ENCODE measurements around the gene AFF3.
"Not testable (repeated sequence)": the region's sequence is repeated elsewhere in the genome, so short reads cannot be mapped to it uniquely, and the experiment has no call there.

AFF3 gene

GRCh38 chr2:100107906-100108647 lies 34.3 kb downstream of the AFF3 start:
- no peak for DNase-seq (ENCODE audit: low read depth)

GRCh38 chr2:100107440-100107839 lies 35.0 kb downstream of the AFF3 start:
- DNase-seq (ENCODE audit: low read depth), result no peak

GRCh38 chr2:100106460-100106859 lies 35.9 kb downstream of the AFF3 start:
- no peak for DNase-seq (ENCODE audit: low read depth)

- no peak for DNase-seq (ENCODE audit: low read depth)
Observed at GRCh38 chr2:100105678-100106054, 36.7 kb downstream of the AFF3 start.

GRCh38 chr2:100104718-100105677 lies 37.4 kb downstream of the AFF3 start:
- DNase-seq (ENCODE audit: low read depth), result no peak

- DNase-seq (ENCODE audit: low read depth), result not testable (repeated sequence)
Observed at GRCh38 chr2:100104265-100104664, 38.1 kb downstream of the AFF3 start.

- not testable (repeated sequence) for DNase-seq (ENCODE audit: low read depth)
Observed at GRCh38 chr2:100103527-100104252, 38.7 kb downstream of the AFF3 start.

GRCh38 chr2:100102466-100103180 lies 39.8 kb downstream of the AFF3 start:
- not testable (repeated sequence) for DNase-seq (ENCODE audit: low read depth)

- not testable (repeated sequence) for DNase-seq (ENCODE audit: low read depth)
Observed at GRCh38 chr2:100098855-100099254, 43.5 kb downstream of the AFF3 start.

GRCh38 chr2:100097611-100098294 lies 44.6 kb downstream of the AFF3 start:
- DNase-seq (ENCODE audit: low read depth), result not testable (repeated sequence)

GRCh38 chr2:100095845-100096244 lies 46.5 kb downstream of the AFF3 start:
- not testable (repeated sequence) for DNase-seq (ENCODE audit: low read depth)

GRCh38 chr2:100091807-100092206 lies 50.6 kb downstream of the AFF3 start:
- DNase-seq (ENCODE audit: low read depth), result not testable (repeated sequence)

GRCh38 chr2:100085744-100086143 lies 56.6 kb downstream of the AFF3 start:
- DNase-seq (ENCODE audit: low read depth), result not testable (repeated sequence)

GRCh38 chr2:100083421-100084216 lies 58.8 kb downstream of the AFF3 start:
- not testable (repeated sequence) for DNase-seq (ENCODE audit: low read depth)

GRCh38 chr2:100082302-100082978 lies 60.0 kb downstream of the AFF3 start:
- DNase-seq (ENCODE audit: low read depth), result not testable (repeated sequence)

- DNase-seq (ENCODE audit: low read depth), result no peak
Observed at GRCh38 chr2:100077935-100078334, 64.5 kb downstream of the AFF3 start.

- DNase-seq (ENCODE audit: low read depth), result no peak
Observed at GRCh38 chr2:100077456-100077855, 64.9 kb downstream of the AFF3 start.

GRCh38 chr2:100075532-100075931 lies 66.9 kb downstream of the AFF3 start:
- DNase-seq (ENCODE audit: low read depth), result no peak

- DNase-seq (ENCODE audit: low read depth), result no peak
Observed at GRCh38 chr2:100073110-100073509, 69.3 kb downstream of the AFF3 start.

- DNase-seq (ENCODE audit: low read depth), result no peak
Observed at GRCh38 chr2:100072503-100072902, 69.9 kb downstream of the AFF3 start.
